Esophagus muscularis mucosa (tissue), 4 donors: ENCODE results near the gene KPTN. TPM values are rescaled to one million over a fixed set of nuclear protein-coding genes. Genes with fewer than 3 reads are reported as not detected.
"Not testable (repeated sequence)": the region's sequence is repeated elsewhere in the genome, so short reads cannot be mapped to it uniquely, and the experiment has no call there.

Source experiments
- DNase-seq: peaks from one replicate; pipeline ENCODE4 v3.0.0-alpha.2; 2017; ENCODE audit errors: extremely low spot score
- H3K27ac ChIP-seq, 4 donors: fragments of 200-600 bp; sonication (generic); replicated peaks in 1 of 4; 1 replicate in 3 of 4; 2 replicates in 1 of 4; pipeline ENCODE4 v1.5.1; 2016 to 2019; ENCODE audit warnings: mild to moderate bottlenecking in 1 of 4
- H3K27me3 ChIP-seq, 4 donors: fragments of 200-600 bp; sonication (generic); one replicate each; pipeline versions ENCODE4 v1.5.1 to v1.6.0; 2016 to 2019
- H3K36me3 ChIP-seq, 4 donors: fragments of 200-600 bp; sonication (generic); one replicate each; pipeline ENCODE4 v1.5.1; 2016 to 2019
- H3K4me1 ChIP-seq, 4 donors: fragments of 200-600 bp; sonication (generic); one replicate each; pipeline ENCODE4 v1.5.1; 2016 to 2019
- H3K4me3 ChIP-seq, 4 donors: fragments of 200-600 bp; sonication (generic); 1 replicate in 2 of 4; 2 replicates in 2 of 4; pipeline ENCODE4 v1.5.1; 2016 to 2019; ENCODE audit warnings: mild to moderate bottlenecking in 4 of 4, moderate library complexity in 1 of 4
- H3K9me3 ChIP-seq, 4 donors: fragments of 200-600 bp; sonication (generic); 1 replicate in 3 of 4; 2 replicates in 1 of 4; pipeline ENCODE4 v1.5.1; 2016 to 2019
- EP300 ChIP-seq: sonication (generic); formaldehyde crosslinking; IDR thresholded peaks from one replicate; pipeline ENCODE4 v1.6.1; 2017; ENCODE audit warnings: antibody characterized with exemption
- POLR2A ChIP-seq: fragments of 450-650 bp; IDR thresholded peaks from one replicate; pipeline ENCODE4 v1.6.1; 2017; ENCODE audit warnings: antibody characterized with exemption, moderate library complexity, mild to moderate bottlenecking, low read depth
- POLR2AphosphoS5 ChIP-seq, 2 donors: sonication (generic); formaldehyde crosslinking; IDR thresholded peaks; one replicate each; pipeline ENCODE4 v1.6.1; 2017; ENCODE audit warnings: antibody characterized with exemption in 2 of 2
- WGBS: methylation state at CpG from one replicate; pipeline ENCODE4 v1.1.5; 2018; 5-methylcytosine and 5-hydroxymethylcytosine counted together
- intact Hi-C: fragments of 100-400 bp; cut with DNase I; formaldehyde crosslinking; loops from one replicate; pipeline ENCODE4 v1.15.1; 2023
- total RNA-seq, 4 donors: library from RNA; depleted of rRNA; stranded (reverse); fragments of >200 nt; gene quantifications; one replicate each; pipeline versions ENCODE4 v1.1.0 to v1.2.1, GENCODE V29; 2016
- TF ChIP-seq, protein P1 (sequence below), 3 experiments: fragments of 200-600 bp in 2 of 3; fragments of 450-650 bp in 1 of 3; sonication (generic) in 2 of 3; IDR thresholded peaks; one replicate each; pipeline ENCODE4 v1.5.1; 2017 to 2019; ENCODE audit warnings: antibody characterized with exemption in 3 of 3, mild to moderate bottlenecking in 2 of 3, moderate library complexity in 1 of 3

The KPTN gene
- total RNA-seq, 4 donors from 2014 or later: 2.3 to 9.4 (median 5.2) TPM

DNA sequence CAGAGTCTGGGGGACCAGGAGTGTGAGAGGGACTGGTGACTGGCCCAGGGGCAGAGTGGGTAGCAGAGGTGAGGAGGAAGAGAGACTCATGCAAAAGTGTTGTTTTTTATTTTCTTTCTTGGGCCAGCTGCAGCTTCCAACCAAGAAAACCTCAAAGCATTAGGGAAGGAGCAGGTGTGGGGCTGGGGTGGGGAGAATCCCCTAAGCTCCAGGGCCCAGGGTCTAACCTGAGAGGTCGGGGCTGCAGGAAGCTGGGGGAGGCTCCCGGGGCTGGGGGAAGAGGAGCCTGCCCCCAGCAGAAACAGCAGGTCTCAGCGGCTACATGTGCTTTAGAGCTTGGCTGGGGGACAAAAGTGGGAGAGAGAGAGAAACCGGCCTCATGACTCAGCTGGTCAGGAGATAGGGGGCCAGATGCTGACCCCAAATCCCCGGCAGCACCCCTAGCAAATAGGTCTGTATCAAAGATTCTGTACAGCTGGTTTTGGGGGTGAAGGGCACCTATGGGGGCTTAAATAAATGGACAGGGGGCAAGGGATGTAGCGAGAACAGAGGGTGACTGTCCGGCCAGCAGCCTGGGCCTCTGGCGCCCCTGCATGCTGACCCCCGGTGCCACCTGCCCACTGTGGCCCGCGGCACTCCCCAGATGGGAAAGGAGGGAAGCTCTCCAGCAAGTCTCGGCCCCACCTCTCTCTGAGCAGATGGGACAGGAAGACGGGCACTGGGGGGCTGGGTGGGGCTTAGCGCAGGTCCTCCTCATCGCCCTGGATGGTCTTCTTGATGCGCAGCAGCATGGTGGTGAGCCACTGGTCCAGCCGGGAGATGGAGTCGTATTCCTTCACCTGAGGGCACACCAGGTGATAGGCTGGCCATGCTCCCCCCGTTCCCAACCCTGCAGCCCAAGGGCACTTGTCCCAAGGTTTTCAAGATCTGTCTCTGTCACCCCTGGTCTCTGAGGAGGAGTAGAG lies 3.8 kb upstream of the KPTN start:
- TF ChIP-seq, protein P1, sequence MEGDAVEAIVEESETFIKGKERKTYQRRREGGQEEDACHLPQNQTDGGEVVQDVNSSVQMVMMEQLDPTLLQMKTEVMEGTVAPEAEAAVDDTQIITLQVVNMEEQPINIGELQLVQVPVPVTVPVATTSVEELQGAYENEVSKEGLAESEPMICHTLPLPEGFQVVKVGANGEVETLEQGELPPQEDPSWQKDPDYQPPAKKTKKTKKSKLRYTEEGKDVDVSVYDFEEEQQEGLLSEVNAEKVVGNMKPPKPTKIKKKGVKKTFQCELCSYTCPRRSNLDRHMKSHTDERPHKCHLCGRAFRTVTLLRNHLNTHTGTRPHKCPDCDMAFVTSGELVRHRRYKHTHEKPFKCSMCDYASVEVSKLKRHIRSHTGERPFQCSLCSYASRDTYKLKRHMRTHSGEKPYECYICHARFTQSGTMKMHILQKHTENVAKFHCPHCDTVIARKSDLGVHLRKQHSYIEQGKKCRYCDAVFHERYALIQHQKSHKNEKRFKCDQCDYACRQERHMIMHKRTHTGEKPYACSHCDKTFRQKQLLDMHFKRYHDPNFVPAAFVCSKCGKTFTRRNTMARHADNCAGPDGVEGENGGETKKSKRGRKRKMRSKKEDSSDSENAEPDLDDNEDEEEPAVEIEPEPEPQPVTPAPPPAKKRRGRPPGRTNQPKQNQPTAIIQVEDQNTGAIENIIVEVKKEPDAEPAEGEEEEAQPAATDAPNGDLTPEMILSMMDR (IDR thresholded peaks at IDR 0.05): no peak
- TF ChIP-seq EP300 (no peak), POLR2A (no peak), POLR2AphosphoS5 (IDR thresholded peaks at IDR 0.05) (no peak)
- no peak for DNase-seq
- intact Hi-C loops: no loop called here
- peaks cover 9 to 21% (median 17%) of the 10 kb centered on the region in 4 donors for H3K4me1 ChIP-seq
- H3K36me3 ChIP-seq: peaks cover 28 to 77% (median 64%) of the 10 kb centered on the region in 4 donors
- 63% methylated on average over 5 of the region's 19 CpGs for WGBS
- no peak overlapping the region for H3K4me3 ChIP-seq
- H3K27ac ChIP-seq: no peak overlapping the region
- no peaks in the 10 kb centered on the region for H3K27me3 ChIP-seq
- no peaks in the 10 kb centered on the region for H3K9me3 ChIP-seq

DNA sequence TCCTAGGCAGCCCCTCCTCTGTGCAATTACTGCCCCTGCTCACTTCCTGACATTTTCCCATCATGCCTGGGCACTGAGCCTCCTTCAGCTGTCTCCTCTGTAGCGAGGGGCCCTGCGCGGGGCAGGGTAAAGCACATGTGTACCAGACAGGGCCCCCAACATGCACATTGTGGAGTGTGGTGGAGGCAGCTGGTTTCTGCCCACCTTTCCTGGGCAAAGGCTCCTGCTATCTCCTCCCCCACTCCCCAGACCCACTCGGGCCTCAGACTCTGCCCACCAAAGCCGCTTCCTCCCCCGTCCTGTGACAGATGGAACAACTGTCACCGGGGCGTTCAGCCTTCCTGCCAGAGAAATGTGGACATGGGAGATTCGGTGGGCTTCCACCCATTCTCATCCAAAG lies 2.9 kb upstream of the KPTN start:
- Histone ChIP-seq H3K4me1 (peaks cover 9 to 21% (median 17%) of the 10 kb centered on the region in 4 donors), H3K9me3 (no peaks in the 10 kb centered on the region), H3K27me3 (no peaks in the 10 kb centered on the region), H3K36me3 (peaks cover 25 to 67% (median 55%) of the 10 kb centered on the region in 4 donors), H3K27ac (no peak overlapping the region), H3K4me3 (no peak overlapping the region)
- no peak for DNase-seq
- no peak for TF ChIP-seq EP300
- TF ChIP-seq POLR2A: no peak
- TF ChIP-seq, protein P1 (IDR thresholded peaks at IDR 0.05): no peak
- intact Hi-C loops: no loop called here
- 72% methylated on average over 9 of the region's 9 CpGs for WGBS

DNA sequence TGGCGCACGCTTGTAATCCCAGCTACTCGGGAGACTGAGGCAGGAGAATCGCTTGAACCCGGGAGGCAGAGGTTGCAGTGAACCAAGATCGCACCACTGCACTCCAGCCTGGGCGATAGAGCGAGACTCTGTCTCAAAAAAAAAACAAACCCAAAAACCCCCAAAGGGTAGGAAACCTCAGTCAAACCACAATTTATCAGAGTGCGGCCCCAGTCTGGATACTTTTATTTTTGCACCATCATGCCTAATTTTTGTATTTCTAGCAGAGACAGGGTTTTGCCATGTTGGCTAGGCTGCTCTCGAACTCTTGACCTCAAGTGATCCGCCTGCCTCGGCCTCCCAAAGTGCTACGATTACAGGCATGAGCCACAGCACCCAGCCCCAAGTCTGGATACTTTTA lies 2.2 kb upstream of the KPTN start:
- H3K27me3 ChIP-seq, DNase-seq, H3K4me3 ChIP-seq, H3K27ac ChIP-seq, H3K9me3 ChIP-seq, intact Hi-C loops: not testable (repeated sequence)
- WGBS: 79% methylated on average over 13 of the region's 13 CpGs
- peaks cover 20 to 61% (median 48%) of the 10 kb centered on the region in 4 donors for H3K36me3 ChIP-seq
- peaks cover 9 to 21% (median 17%) of the 10 kb centered on the region in 4 donors for H3K4me1 ChIP-seq

DNA sequence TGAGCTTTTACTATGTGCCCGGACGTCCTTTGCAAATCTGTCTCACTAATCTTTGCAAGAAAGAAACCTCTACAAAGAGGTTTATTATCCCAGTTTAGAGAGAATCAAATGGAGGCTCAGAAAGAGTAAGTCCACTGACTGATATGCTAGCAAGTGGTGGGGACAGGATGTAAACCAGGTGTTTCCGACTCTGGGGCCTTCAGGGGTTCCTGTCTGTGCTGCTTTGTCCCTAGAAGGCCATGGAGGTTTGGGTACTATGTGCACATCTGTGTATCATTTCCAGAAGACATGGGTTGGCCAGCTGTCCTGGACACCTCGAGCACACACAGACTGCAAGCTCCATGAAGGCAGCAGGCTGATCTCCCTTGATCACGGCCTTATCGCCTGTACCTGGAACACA lies 1.2 kb upstream of the KPTN start:
- peaks cover 10 to 23% (median 19%) of the 10 kb centered on the region in 4 donors for H3K4me1 ChIP-seq
- H3K4me3 ChIP-seq: no peak overlapping the region
- 87% methylated on average over 5 of the region's 6 CpGs for WGBS
- intact Hi-C loops: no loop called here
- peaks cover 14 to 51% (median 39%) of the 10 kb centered on the region in 4 donors for H3K36me3 ChIP-seq
- no peak for DNase-seq
- H3K27me3 ChIP-seq: peaks cover 0 to under 1% (median 0%) of the 10 kb centered on the region in 4 donors
- TF ChIP-seq POLR2A (no peak), POLR2AphosphoS5 (IDR thresholded peaks at IDR 0.05) (no peak), EP300 (no peak)
- TF ChIP-seq, protein P1 (IDR thresholded peaks at IDR 0.05): no peak
- H3K9me3 ChIP-seq: no peaks in the 10 kb centered on the region
- peak overlapping the region; percentile 85 to 90 (median 89) for H3K27ac ChIP-seq

DNA sequence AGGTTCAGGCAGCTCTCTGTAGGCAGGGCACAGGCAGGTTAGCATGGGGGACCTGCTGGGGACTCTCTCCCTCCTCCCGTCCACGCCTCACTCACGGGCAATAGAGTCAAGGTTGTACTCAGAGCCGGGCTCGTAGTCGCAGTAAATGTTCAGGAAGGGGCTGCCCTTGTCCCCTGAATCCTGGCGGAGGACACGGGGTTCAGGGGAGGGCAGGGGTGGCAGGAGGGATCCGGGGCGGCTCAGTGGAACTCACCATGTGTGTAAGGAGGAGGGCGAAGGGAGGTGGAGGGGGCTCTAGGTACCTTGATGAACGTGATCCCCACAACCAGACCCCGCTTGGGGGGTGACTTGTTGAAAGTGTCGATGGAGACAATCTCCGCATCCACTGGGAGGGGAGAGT lies 819 bp downstream of the KPTN start:
- peak overlapping the region; percentile 62 to 88 (median 66) for H3K4me3 ChIP-seq
- 88% methylated on average over 14 of the region's 15 CpGs for WGBS
- intact Hi-C loops: loop anchor here (5.0 kb wide), 1 partner anchor 46 kb away; no protein-coding TSS in a partner anchor
- H3K4me1 ChIP-seq: peaks cover 12 to 29% (median 24%) of the 10 kb centered on the region in 4 donors
- TF ChIP-seq, protein P1 (IDR thresholded peaks at IDR 0.05): no peak
- no peak for TF ChIP-seq POLR2AphosphoS5 (IDR thresholded peaks at IDR 0.05)
- no peak for TF ChIP-seq POLR2A
- no peak for TF ChIP-seq EP300
- H3K27ac ChIP-seq: peak overlapping the region in 1 of 4 donors; percentile 90
- peaks cover 5 to 30% (median 22%) of the 10 kb centered on the region in 4 donors for H3K36me3 ChIP-seq
- no peaks in the 10 kb centered on the region for H3K9me3 ChIP-seq
- peaks cover 0 to 11% (median 0%) of the 10 kb centered on the region in 4 donors for H3K27me3 ChIP-seq
- no peak for DNase-seq
